ENCODE data around the gene SGK2.

Gene SGK2

DNA sequence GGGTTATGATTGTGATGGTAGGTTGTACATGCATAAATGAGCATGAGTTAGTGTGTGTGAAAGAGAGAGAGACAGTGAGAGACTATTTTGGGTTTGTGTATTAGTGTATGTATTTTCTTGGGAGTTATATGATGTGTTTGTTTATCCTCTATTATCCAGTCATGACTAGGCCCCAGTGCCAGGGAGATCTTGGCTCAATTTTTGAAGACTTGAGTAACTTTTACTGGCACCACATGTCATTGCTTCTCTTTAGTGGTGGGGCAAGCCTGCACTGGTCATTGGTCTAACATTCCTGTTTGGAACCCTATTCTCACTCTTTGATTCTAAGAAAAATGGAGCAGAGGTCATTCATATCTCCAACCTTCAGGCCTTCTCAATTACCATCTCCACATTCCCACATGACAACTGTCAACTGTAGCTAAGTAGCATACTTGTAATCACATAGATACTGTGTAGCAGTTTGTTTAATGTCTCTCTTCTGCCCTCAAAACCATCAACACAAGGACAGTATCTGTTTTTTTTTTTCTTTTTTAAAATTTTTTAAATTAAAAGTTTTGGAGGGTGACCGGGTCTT, 42.5 kb upstream of the SGK2 start:
- ATAC-seq (ENCODE audit: insufficient read depth, low read depth): no peak
- Histone ChIP-seq H3K27ac (ENCODE audit: low read length) (no peak overlapping the region), H3K9me3 (ENCODE audit: insufficient read depth, low read length, severe bottlenecking) (no peaks in the 10 kb centered on the region), H3K9ac (ENCODE audit: low read depth, low read length) (no peak overlapping the region), H3K4me1 (ENCODE audit: insufficient read depth, low read length) (peaks cover 23% of the 10 kb centered on the region), H3K4me2 (ENCODE audit: insufficient read depth, low read length) (peak overlapping the region; percentile 64; the same call in 1 of the 2 replicates), H3K4me3 (ENCODE audit: low read depth in 1 of 2, low read length in 2 of 2) (peak overlapping the region in 1 of 2 experiments; percentile 77; a peak in 1 of 4 replicates), H3K79me2 (ENCODE audit: insufficient read depth, low read length) (peaks cover 14% of the 10 kb centered on the region), H4K20me1 (ENCODE audit: insufficient read depth, low read length) (no peaks in the 10 kb centered on the region), H3K36me3 (ENCODE audit: insufficient read depth, low read length) (no peaks in the 10 kb centered on the region), H3K27me3 (ENCODE audit: insufficient read depth, low read length, poor library complexity) (no peaks in the 10 kb centered on the region), H2AFZ (ENCODE audit: low read depth, low read length) (no peak overlapping the region)
- no peak for DNase-seq
- TF ChIP-seq, protein P1, sequence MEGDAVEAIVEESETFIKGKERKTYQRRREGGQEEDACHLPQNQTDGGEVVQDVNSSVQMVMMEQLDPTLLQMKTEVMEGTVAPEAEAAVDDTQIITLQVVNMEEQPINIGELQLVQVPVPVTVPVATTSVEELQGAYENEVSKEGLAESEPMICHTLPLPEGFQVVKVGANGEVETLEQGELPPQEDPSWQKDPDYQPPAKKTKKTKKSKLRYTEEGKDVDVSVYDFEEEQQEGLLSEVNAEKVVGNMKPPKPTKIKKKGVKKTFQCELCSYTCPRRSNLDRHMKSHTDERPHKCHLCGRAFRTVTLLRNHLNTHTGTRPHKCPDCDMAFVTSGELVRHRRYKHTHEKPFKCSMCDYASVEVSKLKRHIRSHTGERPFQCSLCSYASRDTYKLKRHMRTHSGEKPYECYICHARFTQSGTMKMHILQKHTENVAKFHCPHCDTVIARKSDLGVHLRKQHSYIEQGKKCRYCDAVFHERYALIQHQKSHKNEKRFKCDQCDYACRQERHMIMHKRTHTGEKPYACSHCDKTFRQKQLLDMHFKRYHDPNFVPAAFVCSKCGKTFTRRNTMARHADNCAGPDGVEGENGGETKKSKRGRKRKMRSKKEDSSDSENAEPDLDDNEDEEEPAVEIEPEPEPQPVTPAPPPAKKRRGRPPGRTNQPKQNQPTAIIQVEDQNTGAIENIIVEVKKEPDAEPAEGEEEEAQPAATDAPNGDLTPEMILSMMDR (IDR thresholded peaks at IDR 0.05; ENCODE audit: borderline replicate concordance, extremely low read depth, low read length, poor library complexity, severe bottlenecking): no peak
- no peak for TF ChIP-seq EZH2 (IDR thresholded peaks at IDR 0.05; ENCODE audit: borderline replicate concordance, low read depth, low read length, severe bottlenecking)

DNA sequence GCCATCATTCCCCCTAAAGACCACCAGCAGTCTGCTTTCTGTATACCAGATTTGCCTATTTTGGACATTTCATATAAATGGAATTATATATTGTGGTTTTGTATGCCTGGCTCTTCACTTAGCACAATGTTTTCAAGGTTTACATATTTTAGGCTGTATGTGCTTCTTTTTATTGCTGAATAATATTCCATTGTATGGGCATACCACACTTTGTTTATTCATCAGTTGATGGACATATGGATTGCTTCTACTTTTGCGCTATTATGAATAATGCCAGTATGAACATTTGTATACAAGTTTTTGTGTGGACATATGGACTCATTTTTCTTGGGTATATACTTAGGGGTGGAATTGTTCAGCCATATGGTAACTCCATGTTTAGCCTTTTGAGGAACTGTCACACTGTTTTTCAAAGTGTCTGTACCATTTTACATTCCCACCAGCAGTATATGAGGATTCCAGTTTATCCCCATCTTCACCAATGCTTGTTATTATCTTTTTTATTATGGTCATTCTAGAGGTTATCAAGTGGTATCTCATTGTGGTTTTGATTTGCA, 38.7 kb upstream of the SGK2 start:
- no peaks in the 10 kb centered on the region for H3K9me3 ChIP-seq (ENCODE audit: insufficient read depth, low read length, severe bottlenecking)
- no peak overlapping the region for H3K9ac ChIP-seq (ENCODE audit: low read depth, low read length)
- no peak overlapping the region for H3K27ac ChIP-seq (ENCODE audit: low read length)
- H4K20me1 ChIP-seq (ENCODE audit: insufficient read depth, low read length): no peaks in the 10 kb centered on the region
- peaks cover 10% of the 10 kb centered on the region for H3K4me1 ChIP-seq (ENCODE audit: insufficient read depth, low read length)
- H3K79me2 ChIP-seq (ENCODE audit: insufficient read depth, low read length): peaks cover 9% of the 10 kb centered on the region
- no peak overlapping the region for H3K4me3 ChIP-seq (ENCODE audit: low read depth in 1 of 2, low read length in 2 of 2)
- ATAC-seq (ENCODE audit: insufficient read depth, low read depth) (no peak), DNase-seq (no peak)
- no peaks in the 10 kb centered on the region for H3K27me3 ChIP-seq (ENCODE audit: insufficient read depth, low read length, poor library complexity)
- TF ChIP-seq EZH2 (IDR thresholded peaks at IDR 0.05; ENCODE audit: borderline replicate concordance, low read depth, low read length, severe bottlenecking): no peak
- TF ChIP-seq, protein P1 (IDR thresholded peaks at IDR 0.05; ENCODE audit: borderline replicate concordance, extremely low read depth, low read length, poor library complexity, severe bottlenecking): no peak
- no peak overlapping the region for H3K4me2 ChIP-seq (ENCODE audit: insufficient read depth, low read length)
- no peaks in the 10 kb centered on the region for H3K36me3 ChIP-seq (ENCODE audit: insufficient read depth, low read length)
- no peak overlapping the region for H2AFZ ChIP-seq (ENCODE audit: low read depth, low read length)

DNA sequence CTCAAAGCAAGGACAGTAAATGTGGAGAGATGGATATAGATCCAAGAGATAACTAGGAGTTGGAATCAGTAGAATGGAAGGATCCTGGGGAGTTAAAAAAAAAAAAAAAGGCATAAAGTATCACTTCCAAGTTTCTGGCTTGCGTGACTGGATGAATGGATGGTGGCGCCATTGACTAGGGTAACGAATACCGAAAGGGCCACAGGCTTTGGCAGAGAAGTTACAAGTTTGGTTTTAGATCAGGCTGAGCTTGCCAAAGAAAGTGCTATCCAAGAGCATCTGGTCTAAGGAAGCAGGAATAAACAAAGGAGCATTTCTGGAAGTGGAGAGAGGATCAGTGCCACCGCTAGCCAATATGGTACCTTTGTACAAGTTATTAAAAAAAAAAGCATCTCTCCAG, 33.8 kb upstream of the SGK2 start:
- Histone ChIP-seq H3K27me3 (ENCODE audit: insufficient read depth, low read length, poor library complexity) (peaks cover 6% of the 10 kb centered on the region), H3K4me2 (ENCODE audit: insufficient read depth, low read length) (no peak overlapping the region), H3K4me3 (ENCODE audit: low read depth in 1 of 2, low read length in 2 of 2) (no peak overlapping the region), H3K9ac (ENCODE audit: low read depth, low read length) (no peak overlapping the region), H3K9me3 (ENCODE audit: insufficient read depth, low read length, severe bottlenecking) (no peaks in the 10 kb centered on the region), H3K36me3 (ENCODE audit: insufficient read depth, low read length) (no peaks in the 10 kb centered on the region), H3K4me1 (ENCODE audit: insufficient read depth, low read length) (no peaks in the 10 kb centered on the region), H4K20me1 (ENCODE audit: insufficient read depth, low read length) (no peaks in the 10 kb centered on the region), H2AFZ (ENCODE audit: low read depth, low read length) (no peak overlapping the region), H3K27ac (ENCODE audit: low read length) (no peak overlapping the region), H3K79me2 (ENCODE audit: insufficient read depth, low read length) (no peaks in the 10 kb centered on the region)
- ATAC-seq (ENCODE audit: insufficient read depth, low read depth): no peak
- DNase-seq: no peak
- TF ChIP-seq, protein P1 (IDR thresholded peaks at IDR 0.05; ENCODE audit: borderline replicate concordance, extremely low read depth, low read length, poor library complexity, severe bottlenecking): no peak
- no peak for TF ChIP-seq EZH2 (IDR thresholded peaks at IDR 0.05; ENCODE audit: borderline replicate concordance, low read depth, low read length, severe bottlenecking)
